GM06990 (cell line): ENCODE results near the gene KSR2.

Experiments used
- DNase-seq: peaks from one replicate; pipeline ENCODE4 v3.0.0-alpha.2; 2011; ENCODE audit not compliant: insufficient read length; ENCODE audit errors: extremely low read depth
- H3K27me3 ChIP-seq: replicated peaks from 2 replicates; pipeline ENCODE4 v1.6.0; 2011; ENCODE audit warnings: low read length; ENCODE audit not compliant: control insufficient read depth, insufficient read depth
- H3K36me3 ChIP-seq: 2 replicates; pipeline ENCODE4 v1.5.1; 2011; ENCODE audit warnings: low read length; ENCODE audit not compliant: control insufficient read depth, insufficient read depth
- H3K4me3 ChIP-seq: replicated peaks from 2 replicates; pipeline ENCODE4 v1.5.1; 2011; ENCODE audit warnings: low read depth, mild to moderate bottlenecking, control low read depth, low read length
- TF ChIP-seq, protein P1 (sequence below): IDR thresholded peaks from 2 replicates; pipeline ENCODE4 v1.5.1; 2011; ENCODE audit warnings: low read length, control low read depth, mild to moderate bottlenecking, inconsistent platforms; ENCODE audit not compliant: insufficient read depth, poor library complexity, severe bottlenecking

The KSR2 gene

DNA sequence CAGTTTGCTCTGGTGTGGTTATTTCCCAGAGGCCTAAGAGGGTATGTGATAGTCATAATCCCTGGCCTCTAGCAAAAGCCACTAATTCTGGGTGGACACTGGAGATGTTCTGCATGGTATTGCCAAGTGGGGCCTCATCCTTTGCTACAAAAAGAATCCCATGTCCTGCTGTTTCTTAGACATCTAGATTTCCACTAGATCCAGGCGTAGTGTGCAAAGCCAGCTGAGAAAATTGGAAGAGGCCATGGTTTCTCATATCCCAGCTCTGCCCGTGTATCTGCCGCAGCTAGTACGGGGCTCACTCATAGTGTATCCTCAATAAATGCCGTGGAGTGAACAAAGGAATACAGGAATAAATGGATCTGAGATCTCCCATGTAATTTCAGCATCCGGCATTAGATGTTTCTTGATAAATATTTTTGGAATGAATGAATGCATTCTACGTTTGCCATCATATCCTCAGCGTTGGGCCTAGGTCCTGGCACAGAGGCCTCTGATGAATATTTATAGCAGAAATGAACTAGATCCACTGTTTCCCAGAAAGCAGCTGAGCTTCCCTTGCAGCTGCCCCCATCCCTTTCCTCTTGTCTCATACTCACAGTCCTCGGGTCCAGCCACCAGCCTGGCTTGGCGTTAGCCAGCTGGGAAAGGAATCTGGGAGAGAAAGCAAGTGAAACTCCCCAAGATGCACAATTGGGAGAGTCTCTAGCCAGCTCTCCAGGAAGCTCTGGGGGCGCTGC is 531.1 kb downstream of the KSR2 start:
- Histone ChIP-seq H3K27me3 (no peaks in the 10 kb centered on the region), H3K36me3 (no peaks in the 10 kb centered on the region), H3K4me3 (no peak overlapping the region)
- no peak for DNase-seq
- TF ChIP-seq, protein P1, sequence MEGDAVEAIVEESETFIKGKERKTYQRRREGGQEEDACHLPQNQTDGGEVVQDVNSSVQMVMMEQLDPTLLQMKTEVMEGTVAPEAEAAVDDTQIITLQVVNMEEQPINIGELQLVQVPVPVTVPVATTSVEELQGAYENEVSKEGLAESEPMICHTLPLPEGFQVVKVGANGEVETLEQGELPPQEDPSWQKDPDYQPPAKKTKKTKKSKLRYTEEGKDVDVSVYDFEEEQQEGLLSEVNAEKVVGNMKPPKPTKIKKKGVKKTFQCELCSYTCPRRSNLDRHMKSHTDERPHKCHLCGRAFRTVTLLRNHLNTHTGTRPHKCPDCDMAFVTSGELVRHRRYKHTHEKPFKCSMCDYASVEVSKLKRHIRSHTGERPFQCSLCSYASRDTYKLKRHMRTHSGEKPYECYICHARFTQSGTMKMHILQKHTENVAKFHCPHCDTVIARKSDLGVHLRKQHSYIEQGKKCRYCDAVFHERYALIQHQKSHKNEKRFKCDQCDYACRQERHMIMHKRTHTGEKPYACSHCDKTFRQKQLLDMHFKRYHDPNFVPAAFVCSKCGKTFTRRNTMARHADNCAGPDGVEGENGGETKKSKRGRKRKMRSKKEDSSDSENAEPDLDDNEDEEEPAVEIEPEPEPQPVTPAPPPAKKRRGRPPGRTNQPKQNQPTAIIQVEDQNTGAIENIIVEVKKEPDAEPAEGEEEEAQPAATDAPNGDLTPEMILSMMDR = no peak

- DNase-seq = no peak
- H3K27me3 ChIP-seq = no peaks in the 10 kb centered on the region
- no peak overlapping the region for H3K4me3 ChIP-seq
- TF ChIP-seq, protein P1 = no peak
- H3K36me3 ChIP-seq = no peaks in the 10 kb centered on the region
These were observed 534.9 kb downstream of the KSR2 start for GRCh38 chr12:117433878-117434277.

- TF ChIP-seq, protein P1 = no peak
- DNase-seq = no peak
- Histone ChIP-seq H3K36me3 (no peaks in the 10 kb centered on the region), H3K4me3 (no peak overlapping the region), H3K27me3 (no peaks in the 10 kb centered on the region)
These were observed 538.5 kb downstream of the KSR2 start for GRCh38 chr12:117430246-117430645.

DNA sequence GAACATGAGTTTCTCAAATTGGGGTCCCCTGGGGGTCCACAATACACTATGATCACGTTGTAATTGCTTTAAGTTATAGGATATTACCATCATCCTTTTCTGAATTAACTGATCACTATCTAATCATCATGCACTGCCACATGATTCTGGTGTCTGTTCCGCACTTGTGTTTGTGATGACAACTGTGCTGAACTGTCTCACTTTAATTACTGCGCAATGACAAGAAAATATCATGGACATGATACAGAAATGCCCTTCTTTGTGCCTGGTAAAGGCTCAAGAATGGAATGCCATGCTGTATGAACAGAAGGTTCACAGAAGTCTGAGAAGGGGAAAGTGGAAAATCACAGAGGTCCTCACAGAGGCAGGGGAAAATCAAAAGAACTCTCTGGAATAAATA is 541.6 kb downstream of the KSR2 start:
- H3K4me3 ChIP-seq = no peak overlapping the region
- no peaks in the 10 kb centered on the region for H3K27me3 ChIP-seq
- TF ChIP-seq, protein P1 = no peak
- no peaks in the 10 kb centered on the region for H3K36me3 ChIP-seq
- no peak for DNase-seq

DNA sequence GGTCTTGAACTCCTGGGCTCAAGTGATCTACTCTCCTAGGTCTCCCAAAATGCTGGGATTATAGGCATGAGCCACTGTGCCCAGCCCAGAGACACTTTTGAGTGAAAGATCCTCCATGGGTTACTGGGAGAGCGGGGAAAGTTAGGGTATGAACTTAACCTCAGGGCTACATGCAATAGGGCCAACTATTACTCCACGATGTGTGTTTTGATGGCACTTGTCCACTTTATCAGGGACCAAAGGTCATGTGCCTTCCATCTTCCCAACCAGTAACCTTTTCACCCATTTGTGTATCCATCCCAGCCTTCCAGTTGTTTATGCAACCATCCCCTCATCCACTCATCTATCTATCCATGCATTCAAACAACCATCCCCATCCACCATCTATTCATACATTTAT is 546.8 kb downstream of the KSR2 start:
- peaks cover 1% of the 10 kb centered on the region; the same call in 1 of the 2 replicates for H3K27me3 ChIP-seq
- no peaks in the 10 kb centered on the region for H3K36me3 ChIP-seq
- TF ChIP-seq, protein P1 = no peak
- no peak overlapping the region for H3K4me3 ChIP-seq
- DNase-seq = no peak
